Fibroblast of lung (primary cell): ENCODE results near the gene PRDX3. TPM values are rescaled to one million over a fixed set of nuclear protein-coding genes. Genes with fewer than 3 reads are reported as not detected.

Source experiments
- DNase-seq, 2 donors: peaks; one replicate each; pipeline versions ENCODE4 v3.0.0 to v3.0.0-alpha.2; 2010; ENCODE audit warnings: low read depth in 2 of 2
- H2AFZ ChIP-seq: 2 replicates; pipeline ENCODE4 v1.5.1; 2012; ENCODE audit warnings: low read length, control low read depth, inconsistent platforms
- H3K27ac ChIP-seq: 2 replicates; pipeline ENCODE4 v1.5.1; 2011; ENCODE audit warnings: low read length, control low read depth; ENCODE audit not compliant: insufficient read depth
- H3K27me3 ChIP-seq: 2 replicates; pipeline ENCODE4 v1.5.1; 2011; ENCODE audit warnings: mild to moderate bottlenecking, low read length; ENCODE audit not compliant: control insufficient read depth, insufficient read depth
- H3K36me3 ChIP-seq: 2 replicates; pipeline ENCODE4 v1.5.1; 2011; ENCODE audit warnings: low read length; ENCODE audit not compliant: control insufficient read depth, insufficient read depth
- H3K4me1 ChIP-seq: 2 replicates; pipeline ENCODE4 v1.5.1; 2011; ENCODE audit warnings: low read length; ENCODE audit not compliant: control insufficient read depth, insufficient read depth; ENCODE audit errors: extremely low read depth
- H3K4me2 ChIP-seq: 2 replicates; pipeline ENCODE4 v1.5.1; 2011; ENCODE audit warnings: low read length, control low read depth; ENCODE audit not compliant: insufficient read depth; ENCODE audit errors: extremely low read depth
- H3K4me3 ChIP-seq, 4 experiments: fragments of 200-600 bp in 1 of 4; sonication (generic) in 1 of 4; replicated peaks in 1 of 4; 2 replicates each; pipeline ENCODE4 v1.5.1; 2011 to 2016; ENCODE audit warnings: low read length in 4 of 4, low read depth in 3 of 4, mild to moderate bottlenecking in 3 of 4, control low read depth in 2 of 4, inconsistent platforms in 1 of 4, mixed read lengths in 1 of 4; ENCODE audit not compliant: insufficient read depth in 1 of 4; ENCODE audit errors: control extremely low read depth in 1 of 4
- H3K79me2 ChIP-seq: 2 replicates; pipeline ENCODE4 v1.5.1; 2012; ENCODE audit warnings: mild to moderate bottlenecking, low read length, inconsistent platforms; ENCODE audit not compliant: control insufficient read depth, insufficient read depth
- H3K9ac ChIP-seq: 2 replicates; pipeline ENCODE4 v1.5.1; 2011; ENCODE audit warnings: mild to moderate bottlenecking, low read length, control low read depth; ENCODE audit not compliant: insufficient read depth
- H3K9me3 ChIP-seq: 2 replicates; pipeline ENCODE4 v1.5.1; 2012; ENCODE audit warnings: low read depth, low read length; ENCODE audit not compliant: control insufficient read depth, insufficient read depth
- H4K20me1 ChIP-seq: 2 replicates; pipeline ENCODE4 v1.5.1; 2011; ENCODE audit warnings: low read length; ENCODE audit not compliant: control insufficient read depth, insufficient read depth; ENCODE audit errors: extremely low read depth
- EZH2 ChIP-seq: IDR thresholded peaks from 2 replicates; pipeline ENCODE4 v1.5.1; 2012; ENCODE audit warnings: low read length, control low read depth, mild to moderate bottlenecking; ENCODE audit errors: missing control alignments
- polyA plus RNA-seq, 2 donors: library from polyadenylated mRNA; depleted of rRNA in 1 of 2; stranded (reverse) in 1 of 2; unstranded in 1 of 2; fragments of >200 nt; gene quantifications; 2 replicates each; pipeline ENCODE4 v1.2.1, GENCODE V29; 2011 to 2012; ENCODE audit warnings: missing spikeins in 1 of 2
- total RNA-seq: library from RNA; depleted of rRNA; stranded (reverse); fragments of >200 nt; gene quantifications from 2 replicates; pipeline ENCODE4 v1.2.1, GENCODE V29; 2014
- TF ChIP-seq, protein P1 (sequence below), 2 donors: IDR thresholded peaks in 1 of 2; conservative IDR thresholded peaks in 1 of 2; 1 replicate in 1 of 2; 2 replicates in 1 of 2; pipeline ENCODE4 v1.5.1; 2011 to 2012; ENCODE audit warnings: low read length in 2 of 2, control low read depth in 1 of 2, inconsistent platforms in 1 of 2, low read depth in 1 of 2, mild to moderate bottlenecking in 1 of 2

The PRDX3 gene
- total and polyA plus RNA-seq, 2 donors (not counting 1 experiment from before 2014, with no cell fraction given): 287 to 303 TPM

GRCh38 chr10:119167041-119167440, 11.6 kb downstream of the PRDX3 start:
- H3K9me3 ChIP-seq: no peaks in the 10 kb centered on the region
- H3K79me2 ChIP-seq: peaks cover 2% of the 10 kb centered on the region
- H3K9ac ChIP-seq: no peak overlapping the region
- no peak overlapping the region for H3K4me2 ChIP-seq
- no peak for DNase-seq
- no peak overlapping the region for H3K4me3 ChIP-seq
- no peaks in the 10 kb centered on the region for H3K27me3 ChIP-seq
- peaks cover 4% of the 10 kb centered on the region for H3K4me1 ChIP-seq
- H3K36me3 ChIP-seq: peaks cover 10% of the 10 kb centered on the region
- H2AFZ ChIP-seq: no peak overlapping the region
- H4K20me1 ChIP-seq: no peaks in the 10 kb centered on the region
- no peak overlapping the region for H3K27ac ChIP-seq
- TF ChIP-seq, protein P1, sequence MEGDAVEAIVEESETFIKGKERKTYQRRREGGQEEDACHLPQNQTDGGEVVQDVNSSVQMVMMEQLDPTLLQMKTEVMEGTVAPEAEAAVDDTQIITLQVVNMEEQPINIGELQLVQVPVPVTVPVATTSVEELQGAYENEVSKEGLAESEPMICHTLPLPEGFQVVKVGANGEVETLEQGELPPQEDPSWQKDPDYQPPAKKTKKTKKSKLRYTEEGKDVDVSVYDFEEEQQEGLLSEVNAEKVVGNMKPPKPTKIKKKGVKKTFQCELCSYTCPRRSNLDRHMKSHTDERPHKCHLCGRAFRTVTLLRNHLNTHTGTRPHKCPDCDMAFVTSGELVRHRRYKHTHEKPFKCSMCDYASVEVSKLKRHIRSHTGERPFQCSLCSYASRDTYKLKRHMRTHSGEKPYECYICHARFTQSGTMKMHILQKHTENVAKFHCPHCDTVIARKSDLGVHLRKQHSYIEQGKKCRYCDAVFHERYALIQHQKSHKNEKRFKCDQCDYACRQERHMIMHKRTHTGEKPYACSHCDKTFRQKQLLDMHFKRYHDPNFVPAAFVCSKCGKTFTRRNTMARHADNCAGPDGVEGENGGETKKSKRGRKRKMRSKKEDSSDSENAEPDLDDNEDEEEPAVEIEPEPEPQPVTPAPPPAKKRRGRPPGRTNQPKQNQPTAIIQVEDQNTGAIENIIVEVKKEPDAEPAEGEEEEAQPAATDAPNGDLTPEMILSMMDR (conservative IDR thresholded peaks at IDR 0.05 in 1 of 2, IDR thresholded peaks at IDR 0.05 in 1 of 2; ENCODE audit: low read depth in 1 of 2, low read length in 2 of 2): no peak
- no peak for TF ChIP-seq EZH2

DNA sequence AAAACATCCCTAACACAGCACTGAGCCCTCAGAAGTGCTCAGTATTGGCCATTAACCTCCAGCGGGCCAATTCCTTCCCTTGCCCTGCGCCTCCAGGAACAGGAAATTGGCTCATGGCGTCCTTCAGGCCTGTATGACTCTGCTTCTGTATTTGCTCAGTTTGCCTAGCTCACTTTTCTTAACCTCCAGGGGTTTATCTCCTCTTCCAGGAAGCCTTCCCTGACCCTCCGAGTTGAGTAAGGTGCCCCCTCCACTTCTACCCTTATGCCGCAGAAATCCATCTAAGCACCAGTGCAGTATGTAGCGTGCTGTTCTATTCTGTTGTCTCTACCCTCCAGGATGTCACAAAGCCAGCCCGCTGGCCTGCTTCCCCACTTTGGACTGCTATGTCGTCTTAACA, 12.0 kb downstream of the PRDX3 start:
- Histone ChIP-seq H3K4me3 (no peak overlapping the region), H3K27ac (no peak overlapping the region), H3K27me3 (no peaks in the 10 kb centered on the region), H4K20me1 (no peaks in the 10 kb centered on the region), H2AFZ (no peak overlapping the region), H3K79me2 (no peaks in the 10 kb centered on the region), H3K9me3 (no peaks in the 10 kb centered on the region), H3K4me1 (peaks cover 4% of the 10 kb centered on the region), H3K9ac (no peak overlapping the region), H3K4me2 (no peak overlapping the region), H3K36me3 (peaks cover 7% of the 10 kb centered on the region)
- no peak for DNase-seq
- TF ChIP-seq, protein P1 (conservative IDR thresholded peaks at IDR 0.05 in 1 of 2, IDR thresholded peaks at IDR 0.05 in 1 of 2; ENCODE audit: low read depth in 1 of 2, low read length in 2 of 2): no peak
- no peak for TF ChIP-seq EZH2

DNA sequence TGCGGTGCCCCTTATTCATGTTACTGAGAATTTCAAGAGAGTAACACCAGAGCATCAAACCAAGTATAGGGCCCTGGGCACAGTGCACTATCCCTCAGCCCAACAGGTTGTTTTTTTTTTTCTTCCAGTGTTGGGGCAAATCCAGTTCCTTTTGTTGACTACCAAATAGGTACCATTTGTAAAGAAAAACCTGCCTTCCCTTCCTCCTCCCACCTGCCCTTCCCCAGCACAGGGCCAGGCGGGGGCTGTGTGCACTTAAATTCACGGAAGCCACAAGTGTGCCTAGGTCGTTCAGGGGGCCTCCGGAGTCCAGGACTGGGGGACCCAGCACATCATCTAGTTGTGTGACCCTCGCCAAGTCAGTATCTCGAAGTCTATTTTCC, 12.5 kb downstream of the PRDX3 start:
- Histone ChIP-seq H4K20me1 (no peaks in the 10 kb centered on the region), H3K9ac (peak overlapping the region; percentile 69), H3K27ac (peak overlapping the region; percentile 59), H3K9me3 (no peaks in the 10 kb centered on the region), H3K4me1 (peaks cover 4% of the 10 kb centered on the region), H3K27me3 (no peaks in the 10 kb centered on the region), H3K36me3 (peaks cover 7% of the 10 kb centered on the region), H3K4me3 (peak overlapping the region; percentile 33 to 77 (median 61)), H3K4me2 (peak overlapping the region; percentile 93), H2AFZ (no peak overlapping the region), H3K79me2 (no peaks in the 10 kb centered on the region)
- TF ChIP-seq, protein P1 (conservative IDR thresholded peaks at IDR 0.05 in 1 of 2, IDR thresholded peaks at IDR 0.05 in 1 of 2; ENCODE audit: low read depth in 1 of 2, low read length in 2 of 2): no peak
- TF ChIP-seq EZH2: no peak
- DNase-seq: no peak
